SIG-M5 (cell line): ENCODE data around the gene DNMT3L.
"Not testable (repeated sequence)": the region's sequence is repeated elsewhere in the genome, so short reads cannot be mapped to it uniquely, and the experiment has no call there.

Experiments
- DNase-seq: peaks from one replicate; lab custom pipeline; 2025; lab: John Stamatoyannopoulos, UW

The DNMT3L gene

DNA sequence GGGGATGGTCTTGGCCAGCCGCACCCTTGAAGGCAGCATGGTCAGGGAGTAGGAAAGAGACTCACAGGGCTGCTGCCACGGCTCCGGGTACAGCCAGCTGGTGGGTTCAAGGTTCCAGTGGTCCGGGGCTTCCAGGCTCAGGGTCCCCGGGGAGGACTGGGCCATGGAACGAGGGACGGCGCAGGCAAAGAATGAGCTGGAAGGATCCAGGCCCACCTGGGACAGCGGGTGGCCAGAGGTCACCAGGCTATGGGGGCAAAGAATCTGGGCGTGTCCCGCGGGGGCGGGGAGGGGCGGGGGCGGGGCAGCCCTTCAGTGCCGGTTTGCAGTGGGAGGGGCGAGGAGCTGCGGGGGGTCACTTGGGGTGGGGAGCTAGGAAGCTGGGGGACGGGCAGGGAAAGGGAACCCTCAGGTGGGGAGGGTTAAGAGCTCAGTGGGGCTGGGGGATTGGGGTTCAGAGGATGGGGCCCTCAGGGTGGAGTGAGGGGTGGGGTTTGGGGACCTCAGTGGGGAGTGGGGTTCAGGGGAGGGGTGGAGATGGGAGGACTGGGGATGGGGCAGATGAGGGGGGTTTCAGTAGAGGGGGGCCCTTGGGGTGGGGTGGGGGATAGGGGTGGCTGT is at the start of gene DNMT3L:
Gene DNMT3L, minus strand, starts transcription at position 223 of the 621 bp plus-strand sequence. CDS start 638 bp downstream, outside the sequence.
- no peak for DNase-seq

DNA sequence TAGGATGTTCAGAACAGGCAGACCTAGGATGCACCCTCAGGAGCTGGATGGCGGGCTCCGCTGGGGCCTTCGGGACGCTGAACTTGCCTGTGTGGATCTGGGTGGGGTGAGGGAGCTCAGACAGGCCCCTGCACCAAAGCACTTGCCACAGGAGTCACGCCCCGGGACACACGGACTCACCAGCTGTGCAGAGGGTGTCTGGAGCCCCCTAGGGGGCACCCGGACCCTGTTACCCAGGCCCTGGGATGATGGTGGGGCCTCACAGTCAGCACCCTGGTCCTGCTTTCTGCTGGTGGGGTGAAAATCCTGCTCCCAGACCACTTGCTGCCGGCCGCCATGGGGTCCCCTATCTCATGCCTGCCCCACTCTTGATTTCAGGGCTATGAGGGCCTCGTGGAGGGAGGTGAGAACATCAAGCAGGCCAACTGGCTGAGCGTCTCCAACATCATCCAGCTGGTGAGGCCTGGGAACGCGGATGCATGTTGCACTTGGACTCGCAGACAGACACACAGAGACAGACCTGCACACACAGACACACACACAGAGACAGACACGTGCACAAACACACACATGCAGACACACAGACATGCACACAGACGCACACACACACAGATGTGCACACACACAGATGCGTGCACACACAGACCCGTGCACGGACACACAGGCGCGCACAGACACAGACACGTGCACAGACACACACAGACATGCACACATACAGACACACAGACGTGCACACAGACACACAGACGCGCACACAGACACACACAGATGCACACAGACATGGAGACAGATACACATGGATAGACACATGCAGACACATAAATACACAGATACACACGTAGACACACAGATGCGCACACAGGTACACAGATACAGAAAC is 49.2 kb upstream of the DNMT3L start:
- no peak for DNase-seq

DNA sequence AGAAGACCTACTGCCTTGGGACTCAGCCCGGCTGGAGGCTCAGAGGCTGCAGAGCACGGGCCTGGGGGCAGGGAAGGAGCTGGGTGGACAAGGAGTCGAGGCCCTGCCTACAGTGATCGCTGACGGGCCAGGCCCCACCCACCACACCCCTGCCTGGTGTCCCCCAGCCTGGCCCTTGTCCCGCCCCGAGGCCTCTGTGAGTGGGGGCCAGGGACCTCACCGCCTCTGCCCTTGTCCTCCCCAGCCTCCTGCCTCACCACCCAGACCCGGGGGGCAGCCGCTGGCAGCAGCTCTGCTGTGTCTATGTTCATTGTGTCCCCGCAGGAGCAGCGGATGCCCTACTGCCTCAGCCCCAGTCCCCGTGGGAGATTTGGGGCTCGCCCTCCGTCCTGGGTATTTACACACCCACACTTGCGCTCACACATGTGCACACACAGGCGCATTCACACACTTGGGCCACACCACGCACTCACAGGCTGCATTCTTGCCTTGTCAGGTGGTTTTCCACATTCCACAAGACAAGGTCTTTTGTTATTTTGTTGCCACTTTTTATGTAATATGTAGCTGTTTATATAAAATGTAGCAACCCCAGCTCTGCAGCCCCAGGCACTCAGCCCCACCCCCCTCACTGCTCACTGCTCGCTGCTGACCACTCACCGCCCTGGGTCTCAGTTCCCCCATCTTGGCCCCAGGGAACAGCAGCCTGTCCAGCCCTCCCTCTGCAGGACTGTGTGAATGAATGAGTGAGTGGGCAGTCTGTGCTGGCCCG is 45.4 kb upstream of the DNMT3L start:
- DNase-seq = no peak

DNA sequence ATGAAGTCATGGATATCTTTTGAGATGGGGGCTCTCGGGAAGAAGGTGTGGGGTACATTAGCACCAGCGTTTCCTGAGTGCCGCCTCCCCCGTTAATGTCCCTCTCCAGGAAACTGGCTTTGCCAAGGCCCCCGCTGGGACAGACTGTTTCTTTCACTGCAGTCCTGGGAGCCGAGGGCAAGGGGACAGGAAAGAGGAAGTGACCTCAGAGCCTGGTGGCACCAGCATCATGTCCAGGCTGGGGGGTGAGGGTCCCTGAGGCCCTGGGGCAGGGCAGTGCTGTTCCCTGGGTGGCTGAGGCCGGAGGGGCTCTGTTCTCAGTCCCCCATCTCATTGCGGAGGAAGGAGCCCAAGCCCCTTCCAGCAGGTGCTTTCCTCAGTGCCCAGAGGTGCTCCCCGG is 44.0 kb upstream of the DNMT3L start:
- no peak for DNase-seq

DNA sequence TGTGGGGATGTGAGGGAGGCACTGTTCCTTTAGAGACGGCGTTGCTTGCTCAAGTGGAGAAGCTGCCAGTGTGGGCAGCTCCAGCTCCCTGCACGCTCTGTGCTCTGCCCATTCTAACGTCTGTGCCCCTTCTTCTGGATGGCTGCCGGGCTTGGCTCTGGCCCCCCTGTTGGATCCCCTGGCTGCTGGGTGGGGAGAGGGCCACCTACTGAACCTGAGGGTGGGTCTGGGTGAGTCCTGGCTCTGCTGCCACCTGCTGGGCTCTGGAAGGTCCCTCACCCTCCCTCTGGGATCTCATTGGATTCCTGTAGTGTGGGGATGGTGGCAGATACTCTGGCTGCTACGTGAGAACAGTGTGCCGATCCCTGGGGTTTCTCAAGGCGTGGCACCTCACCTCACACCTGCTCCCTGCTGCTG is 43.2 kb upstream of the DNMT3L start:
- DNase-seq = no peak

DNA sequence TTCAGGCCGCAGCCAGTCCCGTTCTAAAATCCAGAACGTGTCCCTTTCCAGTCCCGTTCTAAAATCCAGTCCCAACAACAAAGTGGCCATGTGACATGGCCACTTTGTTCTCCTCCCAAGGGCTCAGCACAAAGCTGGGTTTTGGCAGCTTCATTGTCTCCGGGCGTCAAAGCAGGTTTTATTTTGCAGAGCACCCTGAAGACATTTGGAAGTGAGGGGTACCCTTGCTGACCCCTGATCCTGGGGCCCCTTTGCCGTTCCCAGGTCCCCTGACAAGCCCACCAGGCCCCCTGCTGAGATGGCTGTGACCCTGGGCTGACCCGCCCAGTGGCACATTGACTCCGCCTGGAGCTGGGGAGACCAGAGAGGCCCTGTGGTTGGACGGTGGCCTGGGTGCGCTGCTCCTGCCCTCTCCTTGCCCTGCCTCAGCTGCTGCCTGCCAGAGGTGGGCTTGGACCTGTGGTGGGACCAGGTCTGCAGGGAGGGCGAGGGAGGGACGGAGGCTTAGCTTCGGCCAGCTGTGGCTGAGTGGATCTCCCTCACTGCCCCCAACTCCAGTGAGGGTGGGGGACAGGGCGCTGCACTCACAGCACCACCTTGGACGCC is 42.4 kb upstream of the DNMT3L start:
- no peak for DNase-seq

DNA sequence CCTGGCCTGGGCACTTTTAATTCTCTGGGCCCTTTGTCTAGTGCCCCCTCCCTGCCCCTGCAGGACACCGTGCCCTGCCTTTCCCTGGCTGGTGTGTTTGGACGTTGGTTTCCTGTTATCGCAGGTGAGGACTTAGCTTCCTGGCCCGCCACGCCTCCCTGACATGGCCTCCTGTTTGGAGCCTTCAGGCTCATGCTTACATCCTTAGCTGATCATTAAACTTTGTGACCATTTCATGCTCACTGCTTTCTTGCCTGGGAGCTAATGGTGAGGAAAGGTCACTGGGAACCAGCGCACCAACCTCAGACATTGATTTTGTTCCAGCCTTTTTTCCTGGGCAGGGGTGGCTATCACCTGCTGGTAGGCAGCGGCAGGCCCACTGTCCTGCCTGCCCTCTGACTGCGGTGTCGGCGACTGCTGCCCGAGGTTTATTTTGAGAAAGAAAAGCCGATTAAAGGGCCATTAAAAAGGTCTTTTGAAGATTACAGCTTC is 41.8 kb upstream of the DNMT3L start:
- no peak for DNase-seq

DNA sequence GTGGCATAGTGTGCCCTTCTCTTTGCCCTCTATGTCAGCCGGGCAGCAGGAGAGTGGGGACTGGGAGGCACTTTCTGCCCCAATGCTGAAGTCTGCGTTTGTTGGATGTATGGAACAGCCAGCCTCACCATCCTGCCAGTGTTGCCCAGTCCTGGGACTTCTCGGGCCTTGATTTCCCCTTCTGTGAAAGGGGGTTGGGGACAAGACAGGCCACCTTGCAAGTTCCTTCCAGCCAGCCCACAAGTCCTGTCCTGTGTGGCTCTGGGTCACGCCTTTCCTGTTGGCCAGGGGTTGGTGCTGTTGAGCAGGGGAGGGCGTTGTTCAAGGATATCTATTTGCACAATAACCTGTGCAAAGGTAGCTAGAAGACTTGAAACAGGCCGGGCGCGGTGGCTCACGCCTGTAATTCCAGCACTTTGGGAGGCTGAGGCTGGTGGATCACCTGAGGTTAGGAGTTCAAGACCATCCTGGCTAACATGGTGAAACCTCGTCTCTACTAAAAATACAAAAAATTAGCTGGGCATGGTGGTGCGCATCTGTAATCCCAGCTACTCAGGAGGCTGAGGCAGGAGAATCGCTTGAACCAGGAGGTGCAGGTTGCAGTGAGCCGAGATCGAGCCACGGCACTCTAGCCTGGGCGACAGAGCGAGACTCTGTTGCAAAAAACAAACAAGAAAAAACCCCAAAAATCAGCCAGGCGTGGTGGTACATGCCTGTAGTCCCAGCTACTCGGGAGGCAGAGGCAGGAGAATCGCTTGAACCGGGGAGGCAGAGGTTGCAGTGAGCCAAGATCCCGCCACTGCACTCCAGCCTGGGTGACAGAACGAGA is 41.1 kb upstream of the DNMT3L start:
- DNase-seq = not testable (repeated sequence)

DNA sequence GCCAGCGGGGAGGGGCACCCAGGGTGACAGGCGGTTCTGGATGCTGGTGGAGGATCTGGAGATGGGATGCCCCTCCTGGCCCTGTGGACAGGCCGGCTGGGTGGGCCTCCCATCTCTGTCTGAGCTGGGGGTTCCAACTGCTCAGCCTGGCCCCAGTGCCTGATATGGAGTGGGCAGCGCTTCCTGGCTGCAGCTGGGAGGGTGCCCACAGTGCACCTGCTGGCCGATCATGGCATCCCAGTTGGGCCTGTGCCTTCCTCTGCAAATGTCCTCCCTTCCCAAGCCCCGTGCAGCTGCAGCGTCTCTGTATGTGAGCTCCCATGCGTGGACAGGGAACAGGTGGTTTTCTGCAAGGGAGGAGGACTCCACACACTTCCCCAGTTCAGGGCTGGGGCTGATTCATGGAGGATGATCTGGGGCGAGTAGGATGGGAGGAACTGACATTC is 40.3 kb upstream of the DNMT3L start:
- no peak for DNase-seq

DNA sequence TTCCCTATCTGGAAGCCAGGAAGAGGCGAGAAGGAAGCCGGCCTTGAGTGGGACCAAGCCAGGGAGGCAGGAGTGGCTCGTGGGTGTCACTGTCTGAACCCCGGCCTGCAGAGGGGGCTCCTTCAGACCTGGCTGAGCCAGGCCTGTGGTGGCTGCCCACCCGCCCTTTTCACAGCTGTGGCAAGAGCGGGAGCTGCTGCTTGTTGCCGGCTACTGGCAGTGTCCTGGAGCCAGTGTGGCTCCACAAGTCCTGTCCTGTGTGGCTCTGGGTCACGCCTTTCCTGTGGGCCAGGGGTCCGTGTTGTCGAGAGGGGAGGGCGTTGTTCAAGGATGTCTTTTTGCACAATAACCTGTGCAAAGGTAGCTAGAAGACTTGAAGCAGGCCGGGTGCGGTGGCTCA is 39.4 kb upstream of the DNMT3L start:
- no peak for DNase-seq

DNA sequence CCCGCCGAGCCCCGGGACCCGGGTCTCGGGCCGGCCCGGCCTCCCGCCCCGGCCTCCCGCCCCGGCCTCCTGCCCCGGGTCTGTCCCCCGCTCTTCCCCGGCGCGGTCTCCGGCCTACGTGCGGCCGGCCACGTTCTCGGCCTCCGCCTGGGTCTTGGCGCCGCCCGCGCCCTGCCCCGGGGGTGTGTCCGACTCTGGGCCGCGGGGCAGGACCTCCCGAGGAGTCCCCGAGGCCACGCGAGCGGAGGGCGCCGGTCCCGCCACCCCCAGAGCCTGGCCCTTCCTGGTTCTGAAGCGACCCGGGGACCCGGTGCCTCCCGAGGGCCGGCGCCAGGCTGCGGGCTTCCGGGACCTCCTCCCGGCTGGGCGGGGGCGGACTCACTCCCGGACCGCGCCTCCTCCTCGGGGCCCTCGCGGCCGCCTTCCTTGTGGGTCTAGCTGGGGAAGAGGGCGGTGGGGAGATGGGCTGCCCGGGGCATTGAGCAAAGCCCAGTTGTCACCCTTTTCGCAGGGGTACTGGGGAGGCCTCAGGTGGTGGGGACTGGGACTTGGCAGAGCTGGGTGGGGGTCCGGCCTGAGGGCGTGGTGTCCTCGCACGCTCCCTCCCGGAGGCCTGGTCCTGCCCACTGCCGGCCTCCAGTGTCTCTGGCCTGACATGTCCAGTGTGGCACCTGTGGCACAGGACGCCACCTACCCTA is 38.7 kb upstream of the DNMT3L start:
- no peak for DNase-seq

DNA sequence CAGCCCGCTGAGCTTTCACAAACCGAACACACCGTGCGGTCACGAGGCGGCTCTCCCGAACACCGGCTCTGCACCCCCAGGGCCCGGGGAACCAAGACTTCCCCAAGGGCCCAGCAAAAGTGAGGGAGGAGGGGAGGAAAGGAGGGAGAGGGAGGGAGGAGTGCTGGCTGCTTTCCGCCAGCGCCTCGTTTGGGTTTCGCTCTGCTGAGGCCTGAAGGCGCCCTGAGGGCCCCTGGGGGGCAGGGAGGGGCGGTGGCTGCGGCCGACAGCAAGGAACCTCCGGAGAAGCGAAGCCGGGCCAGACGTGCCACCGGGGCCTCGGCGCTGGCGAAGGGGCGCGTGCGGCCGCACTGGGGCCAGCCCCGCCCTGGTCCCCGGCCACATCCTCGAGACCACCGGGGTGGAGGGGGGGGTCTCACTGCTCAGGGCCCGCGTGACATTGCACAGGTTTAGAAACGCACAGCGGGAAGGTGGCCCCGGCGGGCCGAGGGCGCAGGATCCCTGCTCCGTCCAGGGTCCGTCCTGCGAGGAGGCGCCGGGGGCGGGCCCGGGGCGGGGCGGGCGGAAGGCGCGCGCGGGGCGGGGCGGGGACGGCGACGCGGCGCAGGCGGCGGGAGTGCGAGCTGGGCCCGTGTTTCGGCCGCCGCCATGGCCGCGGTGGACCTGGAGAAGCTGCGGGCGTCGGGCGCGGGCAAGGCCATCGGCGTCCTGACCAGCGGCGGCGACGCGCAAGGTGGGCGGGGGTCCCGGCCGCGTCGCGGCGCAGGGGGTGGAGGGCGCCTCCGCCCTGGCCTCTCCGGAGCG is 38.0 kb upstream of the DNMT3L start, which contains the start of gene PFKL:
Gene PFKL, plus strand, starts transcription at position 596 of the 804 bp plus-strand sequence. Its CDS starts 53 bp downstream, at position 649.
- DNase-seq = peak; percentile 61

DNA sequence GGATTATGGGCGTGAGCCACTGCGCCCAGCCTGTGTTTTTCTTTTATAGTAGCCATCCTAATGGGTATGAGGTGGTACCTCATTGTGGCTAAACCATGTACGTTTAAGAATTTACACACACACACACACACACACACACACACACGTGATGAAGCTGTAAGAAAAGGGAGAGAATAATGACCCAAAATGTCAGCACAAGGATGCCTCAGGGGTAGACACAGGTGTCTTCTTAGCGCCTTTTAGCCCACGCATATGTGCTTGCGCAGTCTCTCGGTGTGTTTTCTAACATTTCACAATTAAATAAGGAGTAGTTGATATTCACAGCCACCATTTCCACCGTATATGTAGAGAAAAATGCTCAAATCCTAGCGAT is 37.4 kb upstream of the DNMT3L start:
- no peak for DNase-seq

DNA sequence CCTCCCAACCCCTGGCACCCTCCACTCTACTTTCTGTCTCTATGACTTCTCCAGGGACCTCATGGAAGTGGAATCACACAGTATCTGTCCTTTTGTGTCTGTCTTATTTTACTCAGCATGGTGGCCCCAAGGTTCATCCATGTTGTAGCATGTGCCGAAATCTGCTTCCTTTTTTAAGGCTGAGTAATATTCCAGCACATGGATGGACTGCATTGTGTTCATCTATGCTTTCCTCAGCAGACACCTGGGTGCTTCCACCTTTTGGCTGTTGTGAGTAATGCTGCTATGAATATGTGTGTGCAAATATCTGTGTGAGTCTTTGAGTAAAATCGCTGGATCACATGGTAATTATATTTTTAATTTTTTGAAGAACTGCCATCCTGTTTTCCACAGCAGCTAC is 36.6 kb upstream of the DNMT3L start:
- DNase-seq = no peak

DNA sequence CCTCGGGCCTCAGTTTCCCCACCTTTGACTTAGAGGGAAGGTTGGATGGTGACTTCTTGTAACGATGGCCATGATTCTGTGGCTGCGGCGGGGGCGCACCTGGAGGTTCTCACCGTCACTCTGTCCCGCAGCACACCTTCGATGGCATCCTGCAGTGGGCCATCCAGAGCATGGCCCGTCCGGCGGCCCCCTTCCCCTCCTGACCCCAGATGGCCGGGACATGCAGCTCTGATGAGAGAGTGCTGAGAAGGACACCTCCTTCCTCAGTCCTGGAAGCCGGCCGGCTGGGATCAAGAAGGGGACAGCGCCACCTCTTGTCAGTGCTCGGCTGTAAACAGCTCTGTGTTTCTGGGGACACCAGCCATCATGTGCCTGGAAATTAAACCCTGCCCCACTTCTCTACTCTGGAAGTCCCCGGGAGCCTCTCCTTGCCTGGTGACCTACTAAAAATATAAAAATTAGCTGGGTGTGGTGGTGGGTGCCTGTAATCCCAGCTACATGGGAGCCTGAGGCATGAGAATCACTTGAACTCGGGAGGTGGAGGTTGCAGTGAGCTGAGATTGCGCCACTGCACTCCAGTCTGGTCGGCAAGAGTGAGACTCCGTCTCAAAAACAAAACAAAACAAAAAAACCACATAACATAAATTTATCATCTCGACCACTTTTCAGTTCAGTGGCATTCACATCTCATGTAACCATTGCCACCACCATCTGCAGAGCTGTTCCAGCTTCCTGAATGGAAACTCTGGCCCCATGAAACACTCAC is 36.0 kb upstream of the DNMT3L start:
- peak; percentile 7 for DNase-seq

DNA sequence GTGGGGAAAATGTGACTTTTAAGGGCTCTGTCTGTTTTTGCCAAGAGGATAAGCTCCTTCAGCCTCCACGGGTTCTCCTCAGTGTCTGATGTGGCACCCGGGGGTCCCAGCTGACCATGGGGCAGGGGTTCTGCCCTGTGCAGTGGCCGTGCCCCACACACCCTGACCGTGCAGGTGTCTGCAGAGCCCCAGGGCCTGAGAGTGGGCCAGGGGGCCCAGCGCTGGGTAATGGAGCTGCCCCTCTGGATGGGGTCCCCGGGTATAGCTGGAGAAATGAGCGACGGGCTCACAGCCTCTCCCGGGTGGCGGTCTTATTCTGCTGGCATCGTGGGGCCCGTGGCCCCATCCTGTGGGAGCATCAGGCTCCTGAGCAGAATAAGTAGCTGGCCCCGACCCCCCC is 35.2 kb upstream of the DNMT3L start:
- no peak for DNase-seq

DNA sequence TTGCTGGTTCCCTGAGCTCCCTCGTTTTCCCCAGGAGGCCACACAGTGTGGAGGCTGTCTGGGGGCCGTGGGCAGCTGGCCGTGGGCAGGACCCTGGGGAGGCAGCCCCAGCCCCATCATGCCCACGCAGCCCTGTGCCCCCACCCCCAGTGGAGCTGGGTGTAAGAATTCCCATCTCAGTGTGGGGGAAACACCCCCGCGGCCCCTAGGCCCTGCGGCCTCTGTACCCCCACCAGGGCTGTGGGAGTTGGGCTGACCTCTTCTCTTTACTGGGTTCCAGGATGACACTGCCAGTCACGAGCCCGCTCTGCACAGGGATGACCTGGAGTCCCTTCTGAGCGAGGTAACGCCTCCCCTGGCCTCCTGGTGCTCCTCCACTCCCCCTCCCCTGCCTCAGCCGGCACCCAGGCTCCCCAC is 34.4 kb upstream of the DNMT3L start:
- DNase-seq = no peak

DNA sequence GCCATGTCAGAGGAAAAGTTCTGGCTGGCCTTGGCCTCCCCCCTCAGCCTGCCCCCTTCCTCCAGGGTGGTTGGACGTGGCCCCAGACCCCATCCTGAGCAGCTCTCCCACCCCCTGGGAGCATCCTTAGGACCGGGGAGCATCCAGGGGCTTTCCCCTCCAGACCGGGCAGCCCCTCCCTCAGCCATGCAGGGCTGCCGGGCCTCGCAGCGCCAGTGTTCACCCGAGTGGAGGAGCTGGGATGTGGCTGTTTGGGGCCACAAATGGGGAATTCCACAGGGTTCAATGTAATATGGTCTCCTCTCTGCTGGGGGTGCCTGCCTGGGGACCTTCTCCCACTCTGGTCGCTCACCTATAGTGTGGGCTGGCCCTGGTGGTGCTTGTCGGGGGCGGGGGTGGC is 33.9 kb upstream of the DNMT3L start:
- DNase-seq = no peak

DNA sequence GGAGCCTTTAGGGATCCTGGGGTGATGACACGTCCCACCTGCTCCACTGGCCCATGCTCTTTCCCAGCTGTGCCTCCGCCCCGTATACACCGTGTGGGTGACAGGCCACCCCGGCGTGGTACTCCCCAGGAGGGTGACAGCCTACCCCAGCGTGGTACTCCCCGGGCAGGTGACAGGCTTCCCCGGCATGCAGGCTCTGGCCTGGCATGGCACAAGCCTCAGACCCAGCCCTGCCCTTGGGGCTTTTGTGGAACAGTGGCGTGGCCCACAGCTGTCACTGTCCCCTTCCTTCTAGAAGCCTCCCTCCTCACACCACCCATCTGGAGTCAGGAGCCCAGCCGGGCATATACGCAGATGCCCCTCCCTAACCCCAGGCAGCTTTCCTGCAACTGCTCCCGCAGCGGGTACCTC is 33.5 kb upstream of the DNMT3L start:
- DNase-seq = no peak
